MM.1S (cell line): ENCODE results near the gene TTLL5.

Experiments used
- CTCF ChIP-seq: fragments of 300-600 bp; sonication (generic); IDR thresholded peaks from 2 replicates; pipeline ENCODE4 v1.5.1; 2016; ENCODE audit warnings: antibody characterized with exemption, low read length, mixed read lengths
- EZH2 ChIP-seq: fragments of 300-600 bp; sonication (generic); optimal IDR thresholded peaks from 2 replicates; pipeline ENCODE3; 2017; ENCODE audit warnings: low read depth, mild to moderate bottlenecking, antibody characterized with exemption, low read length, mixed read lengths
- EZH2phosphoT487 ChIP-seq: fragments of 300-600 bp; sonication (generic); IDR thresholded peaks from 2 replicates; pipeline ENCODE4 v1.6.1; 2018; ENCODE audit warnings: antibody characterized with exemption, low read length

- no peak for TF ChIP-seq CTCF
- TF ChIP-seq EZH2, result no peak
- no peak for TF ChIP-seq EZH2phosphoT487
Observed at GRCh38 chr14:75989134-75989533, 328.1 kb downstream of the TTLL5 start.
